GM23338 (cell line): ENCODE data around the gene SLK.

Experiments
- CREB1 ChIP-seq: fragments of 250-450 bp; sonication (Bioruptor Pico); IDR thresholded peaks from 2 replicates; pipeline ENCODE4 v1.5.0; 2020; ENCODE audit warnings: low read depth, mild to moderate bottlenecking, moderate library complexity
- EZH2 ChIP-seq: fragments of 200-600 bp; sonication (generic); IDR thresholded peaks from one replicate; pipeline ENCODE4 v1.8.0; 2017; ENCODE audit warnings: antibody characterized with exemption, mild to moderate bottlenecking, low read depth; ENCODE audit not compliant: unreplicated experiment
- EZH2phosphoT487 ChIP-seq: fragments of 200-600 bp; sonication (generic); IDR thresholded peaks from one replicate; pipeline ENCODE4 v1.8.1; 2018; ENCODE audit warnings: antibody characterized with exemption; ENCODE audit not compliant: unreplicated experiment
- NANOG ChIP-seq: IDR thresholded peaks from 2 replicates; pipeline ENCODE4 v1.6.1; 2016; ENCODE audit warnings: antibody characterized with exemption, borderline replicate concordance
- POLR2AphosphoS5 ChIP-seq: IDR thresholded peaks from 2 replicates; pipeline ENCODE4 v1.6.1; 2016; ENCODE audit warnings: antibody characterized with exemption, low read depth
- ZNF114 ChIP-seq: fragments of 250-450 bp; sonication (Bioruptor Pico); IDR thresholded peaks from 2 replicates; pipeline ENCODE4 v1.5.0; 2020; ENCODE audit warnings: mild to moderate bottlenecking, moderate library complexity
- ZNF331 ChIP-seq: fragments of 250-450 bp; sonication (Bioruptor Pico); IDR thresholded peaks from 2 replicates; pipeline ENCODE4 v1.5.0; 2020; ENCODE audit warnings: low read depth, mild to moderate bottlenecking, moderate library complexity
- TF ChIP-seq, protein P1 (sequence below), 2 experiments: fragments of 200-600 bp in 1 of 2; sonication (generic) in 1 of 2; conservative IDR thresholded peaks; 2 replicates each; pipeline versions ENCODE4 v1.5.1 to v1.6.1; 2016 to 2017; ENCODE audit warnings: antibody characterized with exemption in 2 of 2, low read depth in 2 of 2, mild to moderate bottlenecking in 2 of 2, moderate library complexity in 1 of 2
- TF ChIP-seq, protein P2 (sequence below): IDR thresholded peaks from 2 replicates; pipeline ENCODE4 v1.6.1; 2016; ENCODE audit warnings: antibody characterized with exemption
- TF ChIP-seq, protein P3 (sequence below): IDR thresholded peaks from one replicate; pipeline ENCODE4 v1.6.1; 2018; ENCODE audit warnings: antibody characterized with exemption; ENCODE audit not compliant: unreplicated experiment

DNA sequence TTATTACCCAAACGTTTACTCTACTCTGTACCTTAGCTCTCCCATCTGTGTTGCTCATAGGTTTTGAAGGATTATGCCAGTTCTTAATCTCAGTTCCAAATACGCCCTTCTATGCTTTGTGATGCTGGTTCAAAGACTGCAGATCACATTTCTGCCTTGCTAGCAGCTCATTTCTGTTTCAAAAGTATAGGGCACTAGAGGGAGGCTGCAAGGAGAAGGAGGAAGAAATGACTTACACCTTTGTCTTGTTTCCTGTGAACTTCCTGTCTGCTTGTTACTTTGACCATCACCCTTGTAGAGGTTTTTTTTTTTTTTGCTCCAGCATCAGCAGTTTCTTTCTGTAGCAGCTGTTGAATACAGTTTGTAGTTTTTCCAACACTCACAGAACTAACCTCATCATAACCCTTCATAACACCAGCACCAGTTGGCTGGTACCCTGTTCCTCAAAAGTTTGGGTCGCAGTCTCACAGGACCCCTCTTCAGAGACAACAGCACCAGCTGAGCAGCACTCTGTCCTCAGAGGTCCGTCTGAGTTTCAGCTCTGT, 16.5 kb downstream of the SLK start:
- TF ChIP-seq, protein P1, sequence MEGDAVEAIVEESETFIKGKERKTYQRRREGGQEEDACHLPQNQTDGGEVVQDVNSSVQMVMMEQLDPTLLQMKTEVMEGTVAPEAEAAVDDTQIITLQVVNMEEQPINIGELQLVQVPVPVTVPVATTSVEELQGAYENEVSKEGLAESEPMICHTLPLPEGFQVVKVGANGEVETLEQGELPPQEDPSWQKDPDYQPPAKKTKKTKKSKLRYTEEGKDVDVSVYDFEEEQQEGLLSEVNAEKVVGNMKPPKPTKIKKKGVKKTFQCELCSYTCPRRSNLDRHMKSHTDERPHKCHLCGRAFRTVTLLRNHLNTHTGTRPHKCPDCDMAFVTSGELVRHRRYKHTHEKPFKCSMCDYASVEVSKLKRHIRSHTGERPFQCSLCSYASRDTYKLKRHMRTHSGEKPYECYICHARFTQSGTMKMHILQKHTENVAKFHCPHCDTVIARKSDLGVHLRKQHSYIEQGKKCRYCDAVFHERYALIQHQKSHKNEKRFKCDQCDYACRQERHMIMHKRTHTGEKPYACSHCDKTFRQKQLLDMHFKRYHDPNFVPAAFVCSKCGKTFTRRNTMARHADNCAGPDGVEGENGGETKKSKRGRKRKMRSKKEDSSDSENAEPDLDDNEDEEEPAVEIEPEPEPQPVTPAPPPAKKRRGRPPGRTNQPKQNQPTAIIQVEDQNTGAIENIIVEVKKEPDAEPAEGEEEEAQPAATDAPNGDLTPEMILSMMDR (conservative IDR thresholded peaks at IDR 0.05; ENCODE audit: low read depth in 2 of 2), result no peak
- TF ChIP-seq POLR2AphosphoS5 (no peak), EZH2 (no peak), EZH2phosphoT487 (no peak), CREB1 (CRISPR knock-in tag) (no peak), ZNF331 (CRISPR knock-in tag) (no peak), ZNF114 (CRISPR knock-in tag) (no peak), NANOG (no peak)
- TF ChIP-seq, protein P2, sequence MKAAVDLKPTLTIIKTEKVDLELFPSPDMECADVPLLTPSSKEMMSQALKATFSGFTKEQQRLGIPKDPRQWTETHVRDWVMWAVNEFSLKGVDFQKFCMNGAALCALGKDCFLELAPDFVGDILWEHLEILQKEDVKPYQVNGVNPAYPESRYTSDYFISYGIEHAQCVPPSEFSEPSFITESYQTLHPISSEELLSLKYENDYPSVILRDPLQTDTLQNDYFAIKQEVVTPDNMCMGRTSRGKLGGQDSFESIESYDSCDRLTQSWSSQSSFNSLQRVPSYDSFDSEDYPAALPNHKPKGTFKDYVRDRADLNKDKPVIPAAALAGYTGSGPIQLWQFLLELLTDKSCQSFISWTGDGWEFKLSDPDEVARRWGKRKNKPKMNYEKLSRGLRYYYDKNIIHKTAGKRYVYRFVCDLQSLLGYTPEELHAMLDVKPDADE, result no peak
- TF ChIP-seq, protein P3, sequence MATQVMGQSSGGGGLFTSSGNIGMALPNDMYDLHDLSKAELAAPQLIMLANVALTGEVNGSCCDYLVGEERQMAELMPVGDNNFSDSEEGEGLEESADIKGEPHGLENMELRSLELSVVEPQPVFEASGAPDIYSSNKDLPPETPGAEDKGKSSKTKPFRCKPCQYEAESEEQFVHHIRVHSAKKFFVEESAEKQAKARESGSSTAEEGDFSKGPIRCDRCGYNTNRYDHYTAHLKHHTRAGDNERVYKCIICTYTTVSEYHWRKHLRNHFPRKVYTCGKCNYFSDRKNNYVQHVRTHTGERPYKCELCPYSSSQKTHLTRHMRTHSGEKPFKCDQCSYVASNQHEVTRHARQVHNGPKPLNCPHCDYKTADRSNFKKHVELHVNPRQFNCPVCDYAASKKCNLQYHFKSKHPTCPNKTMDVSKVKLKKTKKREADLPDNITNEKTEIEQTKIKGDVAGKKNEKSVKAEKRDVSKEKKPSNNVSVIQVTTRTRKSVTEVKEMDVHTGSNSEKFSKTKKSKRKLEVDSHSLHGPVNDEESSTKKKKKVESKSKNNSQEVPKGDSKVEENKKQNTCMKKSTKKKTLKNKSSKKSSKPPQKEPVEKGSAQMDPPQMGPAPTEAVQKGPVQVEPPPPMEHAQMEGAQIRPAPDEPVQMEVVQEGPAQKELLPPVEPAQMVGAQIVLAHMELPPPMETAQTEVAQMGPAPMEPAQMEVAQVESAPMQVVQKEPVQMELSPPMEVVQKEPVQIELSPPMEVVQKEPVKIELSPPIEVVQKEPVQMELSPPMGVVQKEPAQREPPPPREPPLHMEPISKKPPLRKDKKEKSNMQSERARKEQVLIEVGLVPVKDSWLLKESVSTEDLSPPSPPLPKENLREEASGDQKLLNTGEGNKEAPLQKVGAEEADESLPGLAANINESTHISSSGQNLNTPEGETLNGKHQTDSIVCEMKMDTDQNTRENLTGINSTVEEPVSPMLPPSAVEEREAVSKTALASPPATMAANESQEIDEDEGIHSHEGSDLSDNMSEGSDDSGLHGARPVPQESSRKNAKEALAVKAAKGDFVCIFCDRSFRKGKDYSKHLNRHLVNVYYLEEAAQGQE, result no peak
